HepG2 (cell line): ENCODE data around the gene DCAF6. TPM values are rescaled to one million over a fixed set of nuclear protein-coding genes. Genes with fewer than 3 reads are reported as not detected.

Experiments
- ATAC-seq: fragments of 200-7000 bp; cut with Tn5 transposase; 3 replicates; pipeline ENCODE4 v1.9.1; 2020; ENCODE audit warnings: mild to moderate bottlenecking, moderate library complexity
- BruUV-seq: library from RNA; stranded (reverse); fragments of 400-500 nt; replicated peaks from 2 replicates; lab custom pipeline; 2021; lab: Mats Ljungman, UMichigan
- CTCF ChIA-PET: fragments of 300-600 bp; formaldehyde crosslinking; extraction: SDS; loops from one replicate; lab custom pipeline; 2021; ENCODE audit warnings: low total read pairs, inconsistent platforms, low intra/inter-chr PET ratio; lab: Yijun Ruan, JAX
- POLR2A ChIA-PET: fragments of 350-600 bp; sonication (Branson Sonifier 250); formaldehyde crosslinking; loops from one replicate; lab custom pipeline; 2020; ENCODE audit warnings: antibody characterized with exemption, inconsistent platforms; lab: Yijun Ruan, JAX
- DNase-seq: peaks from one replicate; pipeline ENCODE4 v3.0.0-alpha.2; 2015; ENCODE audit warnings: low spot score
- FAIRE-seq: peaks from 3 replicates; lab custom pipeline; 2011; peaks lifted over from hg19 to GRCh38; lab: Jason Lieb, UNC
- H2AFZ ChIP-seq: one replicate; pipeline ENCODE4 v1.6.1; 2011; ENCODE audit warnings: low read length, inconsistent platforms
- H3K27ac ChIP-seq: fragments of 300-600 bp; 3 replicates; pipeline ENCODE4 v1.8.0; 2011; ENCODE audit warnings: mixed run types, mild to moderate bottlenecking, mixed read lengths, low read length, inconsistent platforms; ENCODE audit not compliant: insufficient read depth; ENCODE audit errors: extremely low read length
- H3K27me3 ChIP-seq, 2 experiments: fragments of 200-600 bp in 1 of 2; 2 replicates in 1 of 2; 3 replicates in 1 of 2; pipeline versions ENCODE4 v1.6.0 to v1.8.0; 2011; ENCODE audit warnings: low read length in 2 of 2, mild to moderate bottlenecking in 2 of 2, moderate library complexity in 2 of 2, inconsistent platforms in 1 of 2; ENCODE audit not compliant: insufficient read depth in 2 of 2, control insufficient read depth in 1 of 2
- H3K36me3 ChIP-seq, 2 experiments: fragments of 200-600 bp in 1 of 2; replicated peaks in 1 of 2; 2 replicates in 1 of 2; 3 replicates in 1 of 2; pipeline versions ENCODE4 v1.5.1 to v1.8.0; 2011; ENCODE audit warnings: low read length in 2 of 2, inconsistent platforms in 1 of 2; ENCODE audit not compliant: insufficient read depth in 2 of 2, control insufficient read depth in 1 of 2
- H3K4me1 ChIP-seq: 2 replicates; pipeline ENCODE4 v1.5.1; 2012; ENCODE audit warnings: low read length, inconsistent platforms; ENCODE audit not compliant: insufficient read depth
- H3K4me2 ChIP-seq: 2 replicates; pipeline ENCODE4 v1.6.0; 2011; ENCODE audit warnings: low read depth, low read length, inconsistent platforms
- H3K4me3 ChIP-seq, 3 experiments: fragments of 200-600 bp in 1 of 3; sonication (generic), shearing (Covaris generic) in 1 of 3; replicated peaks in 1 of 3; 2 replicates each; pipeline ENCODE4 v1.5.1; 2011 to 2016; ENCODE audit warnings: low read length in 3 of 3, inconsistent platforms in 2 of 3, low read depth in 2 of 3, mild to moderate bottlenecking in 2 of 3, control low read depth in 1 of 3, mixed read lengths in 1 of 3; ENCODE audit not compliant: insufficient read depth in 1 of 3
- H3K79me2 ChIP-seq: one replicate; pipeline ENCODE4 v1.6.1; 2011; ENCODE audit warnings: low read length, inconsistent platforms; ENCODE audit not compliant: insufficient read depth
- H3K9ac ChIP-seq: 2 replicates; pipeline ENCODE4 v1.6.0; 2011; ENCODE audit warnings: mild to moderate bottlenecking, low read depth, low read length, inconsistent platforms; ENCODE audit not compliant: insufficient read depth
- H3K9me3 ChIP-seq: 2 replicates; pipeline ENCODE4 v1.5.1; 2012; ENCODE audit warnings: mild to moderate bottlenecking, low read length
- H4K20me1 ChIP-seq: 2 replicates; pipeline ENCODE4 v1.6.0; 2011; ENCODE audit warnings: inconsistent platforms, mild to moderate bottlenecking, low read length, moderate library complexity; ENCODE audit not compliant: insufficient read depth
- FIP1L1 ChIP-seq: fragments of 200-400 bp; formaldehyde crosslinking; IDR thresholded peaks from 2 replicates; pipeline ENCODE4 v1.6.1; 2018; ENCODE audit warnings: low read depth, mild to moderate bottlenecking, low read length, moderate library complexity, borderline replicate concordance; ENCODE audit not compliant: insufficient read depth
- FOXP1 ChIP-seq, 2 experiments: fragments of 450-650 bp in 1 of 2; IDR thresholded peaks; 2 replicates each; pipeline ENCODE4 v1.6.1; 2017 to 2018; ENCODE audit warnings: antibody characterized with exemption in 1 of 2
- GPN1 ChIP-seq: sonication (generic); formaldehyde crosslinking; IDR thresholded peaks from 2 replicates; pipeline ENCODE4 v1.5.1; 2020; ENCODE audit warnings: missing genetic modification reagents, borderline replicate concordance
- HNF4G ChIP-seq, 2 experiments: sonication (generic) in 1 of 2; formaldehyde crosslinking in 1 of 2; IDR thresholded peaks; 2 replicates each; pipeline versions ENCODE4 v1.4.0 to v1.6.1; 2011 to 2020; ENCODE audit warnings: borderline replicate concordance in 2 of 2, low read depth in 2 of 2, mild to moderate bottlenecking in 2 of 2, low read length in 1 of 2, missing genetic modification reagents in 1 of 2, moderate library complexity in 1 of 2
- MYNN ChIP-seq: sonication (generic); formaldehyde crosslinking; IDR thresholded peaks from 2 replicates; pipeline ENCODE4 v1.4.0; 2020; ENCODE audit warnings: mild to moderate bottlenecking, low read depth, missing genetic modification reagents
- RBAK ChIP-seq: sonication (generic); formaldehyde crosslinking; IDR thresholded peaks from 2 replicates; pipeline ENCODE4 v1.5.1; 2020; ENCODE audit warnings: mild to moderate bottlenecking, missing genetic modification reagents
- SP2 ChIP-seq: sonication (generic); formaldehyde crosslinking; IDR thresholded peaks from 2 replicates; pipeline ENCODE4 v1.5.1; 2020; ENCODE audit warnings: mild to moderate bottlenecking, missing genetic modification reagents
- ZFP37 ChIP-seq: sonication (generic); formaldehyde crosslinking; IDR thresholded peaks from 2 replicates; pipeline ENCODE4 v1.4.0; 2020; ENCODE audit warnings: missing genetic modification reagents, borderline replicate concordance
- ZFX ChIP-seq: sonication (generic); formaldehyde crosslinking; IDR thresholded peaks from 2 replicates; pipeline ENCODE4 v1.4.0; 2020; ENCODE audit warnings: mild to moderate bottlenecking, low read depth, missing genetic modification reagents, moderate library complexity
- ZMYM4 ChIP-seq: sonication (generic); formaldehyde crosslinking; IDR thresholded peaks from 2 replicates; pipeline ENCODE4 v1.8.1; 2023; ENCODE audit warnings: mild to moderate bottlenecking, missing genetic modification reagents
- ZNF20 ChIP-seq: sonication (generic); formaldehyde crosslinking; IDR thresholded peaks from 2 replicates; pipeline ENCODE4 v1.4.0; 2020; ENCODE audit warnings: mild to moderate bottlenecking, moderate library complexity, missing genetic modification reagents
- WGBS: methylation state at CpG from one replicate; pipeline ENCODE4 v1.1.6; 2017; ENCODE audit warnings: low lambda C conversion rate; 5-methylcytosine and 5-hydroxymethylcytosine counted together
- in situ Hi-C: cut with HindIII; loops from 2 replicates; pipeline ENCODE4 v1.10.0; 2017; ENCODE audit warnings: low pct_unique_long_range_greater_than_20kb; ENCODE audit not compliant: extremely low pct_ligation_motif_present
- intact Hi-C: fragments of 100-400 bp; cut with micrococcal nuclease; formaldehyde crosslinking; loops from one replicate; pipeline ENCODE4 v1.10.0; 2022; ENCODE audit not compliant: unreplicated experiment
- polyA plus RNA-seq, 8 experiments: library from polyadenylated mRNA; depleted of rRNA in 3 of 8; stranded (reverse) in 7 of 8; unstranded in 1 of 8; fragments of >200 nt; fragmentation: Illumina TruSeq in 4 of 8; extraction: Trizol in 4 of 8; gene quantifications; 2 replicates each; pipeline versions ENCODE4 v1.2.1 to v1.2.3, GENCODE V29; 2011 to 2016; ENCODE audit warnings: low read depth in 4 of 8, missing spikeins in 1 of 8, mixed read lengths in 1 of 8; ENCODE audit not compliant: insufficient read depth in 1 of 8
- total RNA-seq, 5 experiments: library from RNA; depleted of rRNA; stranded (reverse); fragments of >200 nt; fragmentation: Illumina TruSeq; extraction: Trizol; gene quantifications; 2 replicates each; pipeline ENCODE4 v1.2.3, GENCODE V29; 2016; ENCODE audit warnings: low read depth in 1 of 5
- TF ChIP-seq, protein P1 (sequence below): sonication (generic); formaldehyde crosslinking; IDR thresholded peaks from 2 replicates; pipeline ENCODE4 v1.4.0; 2020; ENCODE audit warnings: mild to moderate bottlenecking, missing genetic modification reagents, borderline replicate concordance
- TF ChIP-seq, protein P2 (sequence below): sonication (generic); formaldehyde crosslinking; IDR thresholded peaks from 2 replicates; pipeline ENCODE4 v1.9.0; 2022; ENCODE audit warnings: missing genetic modification reagents, mild to moderate bottlenecking, borderline replicate concordance

DCAF6 gene
- total and polyA plus RNA-seq, 2 of the 13 experiments (the other 11 are each of a cell fraction or from before 2014, with no cell fraction given) = 24.7 to 33.7 TPM

GRCh38 chr1:168032029-168032428 lies 95.5 kb downstream of the DCAF6 start:
- POLR2A ChIA-PET = no interaction called here
- ATAC-seq (no peak), DNase-seq (no peak), FAIRE-seq (no peak)
- no peaks in the 10 kb centered on the region for H3K4me1 ChIP-seq
- intact Hi-C loops = no loop called here
- in situ Hi-C loops = no loop called here
- no peaks in the 10 kb centered on the region for H3K9me3 ChIP-seq
- no peak overlapping the region for H3K27ac ChIP-seq
- H3K36me3 ChIP-seq = peaks cover 0 to 9% of the 10 kb centered on the region in 2 experiments; a peak in 4 of 5 replicates
- no peak overlapping the region for H3K4me2 ChIP-seq
- H4K20me1 ChIP-seq = no peaks in the 10 kb centered on the region
- H2AFZ ChIP-seq = no peak overlapping the region
- TF ChIP-seq ZMYM4 (CRISPR knock-in tag) (no peak), GPN1 (no peak), ZNF20 (no peak), SP2 (no peak), HNF4G (IDR thresholded peaks at IDR 0.05; ENCODE audit: borderline replicate concordance, low read depth, low read length) (no peak), HNF4G (CRISPR knock-in tag; IDR thresholded peaks at IDR 0.05; ENCODE audit: borderline replicate concordance, low read depth) (no peak), FIP1L1 (no peak), ZFP37 (CRISPR knock-in tag) (no peak), ZFX (CRISPR knock-in tag) (no peak)
- WGBS = 95% methylated on average over 1 of the region's 1 CpG
- no peak overlapping the region for H3K4me3 ChIP-seq
- H3K9ac ChIP-seq = no peak overlapping the region
- CTCF ChIA-PET = no interaction called here
- no TSS peak for BruUV-seq
- H3K79me2 ChIP-seq = no peaks in the 10 kb centered on the region
- no peaks in the 10 kb centered on the region for H3K27me3 ChIP-seq

DNA sequence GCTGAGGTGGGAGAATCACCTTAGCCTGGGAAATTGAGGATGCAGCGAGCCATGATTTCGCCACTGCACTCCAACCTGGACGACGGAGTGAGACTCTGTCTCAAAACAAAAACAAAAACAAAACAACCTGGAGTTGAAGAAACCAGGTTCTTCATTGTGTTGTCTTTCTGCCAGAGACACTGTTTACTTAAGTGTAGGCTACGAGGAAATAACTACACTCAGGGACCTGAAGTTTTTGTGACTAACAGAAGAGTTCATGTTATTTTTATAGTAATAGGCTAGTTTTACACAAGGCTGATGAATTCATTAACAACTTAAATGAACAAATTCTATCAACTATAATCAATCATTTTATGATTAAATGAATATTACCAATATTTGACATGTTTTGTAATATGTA lies 98.9 kb downstream of the DCAF6 start:
- ChIA-PET POLR2A (no interaction called here), CTCF (no interaction called here)
- Histone ChIP-seq H3K79me2 (no peaks in the 10 kb centered on the region), H3K9me3 (no peaks in the 10 kb centered on the region), H3K27ac (no peak overlapping the region), H4K20me1 (no peaks in the 10 kb centered on the region), H3K4me2 (no peak overlapping the region), H3K4me1 (no peaks in the 10 kb centered on the region), H3K36me3 (peaks cover 0 to 9% of the 10 kb centered on the region in 2 experiments; a peak in 2 of 5 replicates), H2AFZ (no peak overlapping the region), H3K9ac (no peak overlapping the region), H3K4me3 (no peak overlapping the region), H3K27me3 (no peaks in the 10 kb centered on the region)
- intact Hi-C loops = no loop called here
- DNase-seq = no peak
- BruUV-seq = no TSS peak
- WGBS = 96% methylated on average over 5 of the region's 5 CpGs
- in situ Hi-C loops = no loop called here
- no peak for ATAC-seq
- FAIRE-seq = no peak
- TF ChIP-seq, protein P1, sequence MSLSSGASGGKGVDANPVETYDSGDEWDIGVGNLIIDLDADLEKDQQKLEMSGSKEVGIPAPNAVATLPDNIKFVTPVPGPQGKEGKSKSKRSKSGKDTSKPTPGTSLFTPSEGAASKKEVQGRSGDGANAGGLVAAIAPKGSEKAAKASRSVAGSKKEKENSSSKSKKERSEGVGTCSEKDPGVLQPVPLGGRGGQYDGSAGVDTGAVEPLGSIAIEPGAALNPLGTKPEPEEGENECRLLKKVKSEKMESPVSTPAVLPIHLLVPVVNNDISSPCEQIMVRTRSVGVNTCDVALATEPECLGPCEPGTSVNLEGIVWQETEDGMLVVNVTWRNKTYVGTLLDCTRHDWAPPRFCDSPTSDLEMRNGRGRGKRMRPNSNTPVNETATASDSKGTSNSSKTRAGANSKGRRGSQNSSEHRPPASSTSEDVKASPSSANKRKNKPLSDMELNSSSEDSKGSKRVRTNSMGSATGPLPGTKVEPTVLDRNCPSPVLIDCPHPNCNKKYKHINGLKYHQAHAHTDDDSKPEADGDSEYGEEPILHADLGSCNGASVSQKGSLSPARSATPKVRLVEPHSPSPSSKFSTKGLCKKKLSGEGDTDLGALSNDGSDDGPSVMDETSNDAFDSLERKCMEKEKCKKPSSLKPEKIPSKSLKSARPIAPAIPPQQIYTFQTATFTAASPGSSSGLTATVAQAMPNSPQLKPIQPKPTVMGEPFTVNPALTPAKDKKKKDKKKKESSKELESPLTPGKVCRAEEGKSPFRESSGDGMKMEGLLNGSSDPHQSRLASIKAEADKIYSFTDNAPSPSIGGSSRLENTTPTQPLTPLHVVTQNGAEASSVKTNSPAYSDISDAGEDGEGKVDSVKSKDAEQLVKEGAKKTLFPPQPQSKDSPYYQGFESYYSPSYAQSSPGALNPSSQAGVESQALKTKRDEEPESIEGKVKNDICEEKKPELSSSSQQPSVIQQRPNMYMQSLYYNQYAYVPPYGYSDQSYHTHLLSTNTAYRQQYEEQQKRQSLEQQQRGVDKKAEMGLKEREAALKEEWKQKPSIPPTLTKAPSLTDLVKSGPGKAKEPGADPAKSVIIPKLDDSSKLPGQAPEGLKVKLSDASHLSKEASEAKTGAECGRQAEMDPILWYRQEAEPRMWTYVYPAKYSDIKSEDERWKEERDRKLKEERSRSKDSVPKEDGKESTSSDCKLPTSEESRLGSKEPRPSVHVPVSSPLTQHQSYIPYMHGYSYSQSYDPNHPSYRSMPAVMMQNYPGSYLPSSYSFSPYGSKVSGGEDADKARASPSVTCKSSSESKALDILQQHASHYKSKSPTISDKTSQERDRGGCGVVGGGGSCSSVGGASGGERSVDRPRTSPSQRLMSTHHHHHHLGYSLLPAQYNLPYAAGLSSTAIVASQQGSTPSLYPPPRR (CRISPR knock-in tag) = no peak
- TF ChIP-seq MYNN (no peak), FOXP1 (IDR thresholded peaks at IDR 0.05) (no peak), FOXP1 (CRISPR knock-in tag; IDR thresholded peaks at IDR 0.05) (no peak), RBAK (CRISPR knock-in tag) (no peak)
- TF ChIP-seq, protein P2, sequence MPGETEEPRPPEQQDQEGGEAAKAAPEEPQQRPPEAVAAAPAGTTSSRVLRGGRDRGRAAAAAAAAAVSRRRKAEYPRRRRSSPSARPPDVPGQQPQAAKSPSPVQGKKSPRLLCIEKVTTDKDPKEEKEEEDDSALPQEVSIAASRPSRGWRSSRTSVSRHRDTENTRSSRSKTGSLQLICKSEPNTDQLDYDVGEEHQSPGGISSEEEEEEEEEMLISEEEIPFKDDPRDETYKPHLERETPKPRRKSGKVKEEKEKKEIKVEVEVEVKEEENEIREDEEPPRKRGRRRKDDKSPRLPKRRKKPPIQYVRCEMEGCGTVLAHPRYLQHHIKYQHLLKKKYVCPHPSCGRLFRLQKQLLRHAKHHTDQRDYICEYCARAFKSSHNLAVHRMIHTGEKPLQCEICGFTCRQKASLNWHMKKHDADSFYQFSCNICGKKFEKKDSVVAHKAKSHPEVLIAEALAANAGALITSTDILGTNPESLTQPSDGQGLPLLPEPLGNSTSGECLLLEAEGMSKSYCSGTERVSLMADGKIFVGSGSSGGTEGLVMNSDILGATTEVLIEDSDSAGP = no peak
